Measurements from ENCODE around the gene GAL3ST1.

Gene GAL3ST1

DNA sequence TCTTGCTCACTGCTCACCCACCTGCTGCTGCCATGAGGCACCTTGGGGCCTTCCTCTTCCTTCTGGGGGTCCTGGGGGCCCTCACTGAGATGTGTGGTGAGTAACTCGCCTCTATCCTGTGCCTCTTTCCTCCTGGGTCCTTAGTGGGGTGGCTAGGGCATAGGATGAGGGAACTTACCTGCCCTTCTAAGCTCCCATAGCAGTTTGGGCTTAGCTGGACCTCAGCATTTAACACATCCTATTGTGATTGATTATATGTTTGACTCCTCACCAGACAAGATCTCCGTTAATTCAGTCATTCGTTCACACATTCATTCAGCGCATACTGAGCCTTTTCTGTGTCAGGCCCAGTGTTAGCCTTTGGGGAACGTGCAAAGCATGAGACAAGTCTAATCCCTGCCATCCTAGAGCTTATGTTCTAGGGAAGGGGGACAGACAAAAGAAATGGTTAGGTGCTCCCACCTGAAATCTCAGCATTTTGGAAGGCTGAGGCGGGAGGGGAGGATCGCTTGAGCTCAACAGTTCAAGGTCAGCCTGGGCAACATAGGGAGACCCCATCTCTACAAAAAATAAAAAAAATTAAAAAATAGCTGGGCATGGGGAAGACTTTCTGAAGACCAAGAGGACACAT is 33.0 kb upstream of the GAL3ST1 start:
- peak overlapping the region; percentile 95 to 99 (median 98) for H3K27ac Mint-ChIP-seq
- no peaks in the 10 kb centered on the region for H3K27me3 Mint-ChIP-seq (ENCODE audit: low read depth)
- TF ChIP-seq, protein P1, sequence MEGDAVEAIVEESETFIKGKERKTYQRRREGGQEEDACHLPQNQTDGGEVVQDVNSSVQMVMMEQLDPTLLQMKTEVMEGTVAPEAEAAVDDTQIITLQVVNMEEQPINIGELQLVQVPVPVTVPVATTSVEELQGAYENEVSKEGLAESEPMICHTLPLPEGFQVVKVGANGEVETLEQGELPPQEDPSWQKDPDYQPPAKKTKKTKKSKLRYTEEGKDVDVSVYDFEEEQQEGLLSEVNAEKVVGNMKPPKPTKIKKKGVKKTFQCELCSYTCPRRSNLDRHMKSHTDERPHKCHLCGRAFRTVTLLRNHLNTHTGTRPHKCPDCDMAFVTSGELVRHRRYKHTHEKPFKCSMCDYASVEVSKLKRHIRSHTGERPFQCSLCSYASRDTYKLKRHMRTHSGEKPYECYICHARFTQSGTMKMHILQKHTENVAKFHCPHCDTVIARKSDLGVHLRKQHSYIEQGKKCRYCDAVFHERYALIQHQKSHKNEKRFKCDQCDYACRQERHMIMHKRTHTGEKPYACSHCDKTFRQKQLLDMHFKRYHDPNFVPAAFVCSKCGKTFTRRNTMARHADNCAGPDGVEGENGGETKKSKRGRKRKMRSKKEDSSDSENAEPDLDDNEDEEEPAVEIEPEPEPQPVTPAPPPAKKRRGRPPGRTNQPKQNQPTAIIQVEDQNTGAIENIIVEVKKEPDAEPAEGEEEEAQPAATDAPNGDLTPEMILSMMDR (IDR thresholded peaks at IDR 0.05; ENCODE audit: unreplicated experiment in 3 of 3) = no peak
- H3K36me3 Mint-ChIP-seq (ENCODE audit: low read depth) = peaks cover 14% of the 10 kb centered on the region
- no peaks in the 10 kb centered on the region for H3K9me3 Mint-ChIP-seq
- peak overlapping the region; percentile 90 to 91 (median 91) for H3K4me3 Mint-ChIP-seq
- peaks cover 28% of the 10 kb centered on the region for H3K4me1 Mint-ChIP-seq

DNA sequence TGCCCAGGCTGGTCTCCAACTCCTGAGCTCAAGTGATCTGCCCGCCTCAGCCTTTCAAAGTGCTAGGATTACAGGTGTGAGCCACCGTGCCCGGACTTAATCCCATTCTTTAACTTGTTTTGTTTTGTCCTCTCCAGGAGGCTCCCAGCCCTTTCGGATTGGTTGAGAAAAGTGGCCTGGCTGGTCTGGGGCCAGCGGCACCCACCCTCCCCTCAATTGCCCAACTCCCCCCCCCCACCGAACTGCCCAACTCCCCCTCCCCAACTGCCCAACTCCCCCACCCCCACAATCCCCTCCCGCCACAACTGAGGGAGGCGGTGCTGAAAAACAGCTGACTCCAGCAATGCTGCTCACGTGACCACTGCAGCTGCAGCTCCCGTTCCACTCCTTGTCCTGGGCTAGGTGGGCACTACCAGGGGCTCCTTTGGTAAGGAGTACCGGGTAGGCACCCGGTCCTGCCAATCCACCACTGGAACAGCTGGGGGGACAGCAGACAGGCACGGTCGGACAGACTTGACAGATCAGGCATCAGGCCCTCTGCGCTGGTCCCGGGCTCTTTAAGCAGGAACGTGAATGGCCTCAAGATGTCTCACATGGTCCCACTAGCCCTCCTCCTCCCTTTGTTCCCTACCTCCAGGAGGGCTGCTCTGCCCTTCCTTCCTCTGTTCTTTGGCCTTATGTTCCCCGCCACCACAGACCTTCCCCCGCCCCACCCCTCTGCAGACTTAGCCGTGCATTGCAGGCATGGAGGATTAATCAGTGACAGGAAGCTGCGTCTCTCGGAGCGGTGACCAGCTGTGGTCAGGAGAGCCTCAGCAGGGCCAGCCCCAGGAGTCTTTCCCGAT is 32.2 kb upstream of the GAL3ST1 start, which contains the start of gene TCN2:
Gene TCN2, plus strand, starts transcription at position 720 of the 845 bp plus-strand sequence. CDS start 158 bp downstream, outside the sequence.
- H3K27ac Mint-ChIP-seq = peak within 1 kb of the TSS; percentile 95 to 99 (median 98)
- H3K36me3 Mint-ChIP-seq (ENCODE audit: low read depth) = peaks cover 11% of the 10 kb centered on the region
- H3K4me3 Mint-ChIP-seq = peak within 1 kb of the TSS; percentile 90 to 91 (median 91)
- no peaks in the 10 kb centered on the region for H3K9me3 Mint-ChIP-seq
- TF ChIP-seq, protein P1 (IDR thresholded peaks at IDR 0.05; ENCODE audit: unreplicated experiment in 3 of 3) = no peak
- no peaks in the 10 kb centered on the region for H3K27me3 Mint-ChIP-seq (ENCODE audit: low read depth)
- H3K4me1 Mint-ChIP-seq = peaks cover 28% of the 10 kb centered on the region

DNA sequence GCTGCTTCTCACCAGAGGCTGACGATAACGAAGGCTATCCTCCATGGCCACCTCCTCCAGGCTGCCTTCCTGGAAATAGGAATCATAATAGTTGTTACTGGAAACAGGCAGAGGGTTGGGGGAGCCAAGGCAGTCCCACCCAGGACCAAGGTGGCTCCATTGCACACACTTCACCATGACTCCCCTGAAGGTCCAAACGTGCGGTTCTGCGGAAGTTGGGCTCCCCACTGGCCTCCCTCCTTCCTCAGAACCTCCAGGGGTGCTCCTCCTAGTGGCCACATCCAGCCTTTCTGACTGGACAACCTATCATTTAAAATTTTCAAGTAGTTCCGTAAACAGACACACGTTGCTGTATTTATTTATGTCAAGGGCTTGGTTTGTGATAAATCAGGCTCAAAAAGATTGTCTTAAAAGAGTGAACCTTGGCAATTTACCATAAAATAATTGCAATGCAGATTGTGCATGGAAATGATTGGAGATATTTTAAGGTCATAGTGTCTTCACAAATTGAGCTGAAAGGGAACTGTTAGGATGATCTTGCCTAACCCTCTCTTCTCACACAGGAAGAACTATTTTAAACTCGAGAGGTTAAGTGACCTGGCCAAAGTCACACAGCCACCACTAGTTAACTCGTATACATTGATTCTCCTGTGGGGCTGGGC is 31.1 kb upstream of the GAL3ST1 start:
- Mint-ChIP-seq H3K4me3 (peak overlapping the region; percentile 76 to 91 (median 85)), H3K9me3 (no peaks in the 10 kb centered on the region), H3K36me3 (ENCODE audit: low read depth) (peaks cover 3% of the 10 kb centered on the region), H3K27me3 (ENCODE audit: low read depth) (no peaks in the 10 kb centered on the region), H3K4me1 (peaks cover 28% of the 10 kb centered on the region), H3K27ac (peak overlapping the region; percentile 95 to 99 (median 98))
- TF ChIP-seq, protein P1 (IDR thresholded peaks at IDR 0.05; ENCODE audit: unreplicated experiment in 3 of 3) = peak; percentile 48 to 61 (median 48)

DNA sequence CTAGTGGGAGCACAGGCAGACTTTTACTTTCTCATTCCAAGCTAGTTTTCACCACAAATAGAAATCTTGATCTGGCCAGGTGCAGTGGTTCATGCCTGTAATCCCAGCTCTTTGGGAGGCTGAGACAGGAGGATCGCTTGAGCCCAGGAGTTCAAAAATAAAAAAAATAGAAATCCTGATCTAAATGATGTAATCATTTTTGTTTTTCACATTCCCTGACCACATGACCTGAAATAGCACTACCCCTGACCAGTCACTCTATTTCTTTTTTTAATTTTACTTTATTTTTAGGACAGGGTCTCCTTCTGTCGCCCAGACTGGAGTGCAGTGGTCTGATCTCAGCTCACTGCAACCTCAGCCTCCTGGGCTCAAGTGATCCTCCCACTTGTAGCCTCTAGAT is 30.3 kb upstream of the GAL3ST1 start:
- H3K27me3 Mint-ChIP-seq (ENCODE audit: low read depth) = no peaks in the 10 kb centered on the region
- H3K4me1 Mint-ChIP-seq = peaks cover 28% of the 10 kb centered on the region
- no peak overlapping the region for H3K4me3 Mint-ChIP-seq
- peak overlapping the region in 1 of 3 experiments; percentile 99 for H3K27ac Mint-ChIP-seq
- TF ChIP-seq, protein P1 (IDR thresholded peaks at IDR 0.05; ENCODE audit: unreplicated experiment in 3 of 3) = no peak
- peaks cover 3% of the 10 kb centered on the region for H3K36me3 Mint-ChIP-seq (ENCODE audit: low read depth)
- H3K9me3 Mint-ChIP-seq = no peaks in the 10 kb centered on the region

DNA sequence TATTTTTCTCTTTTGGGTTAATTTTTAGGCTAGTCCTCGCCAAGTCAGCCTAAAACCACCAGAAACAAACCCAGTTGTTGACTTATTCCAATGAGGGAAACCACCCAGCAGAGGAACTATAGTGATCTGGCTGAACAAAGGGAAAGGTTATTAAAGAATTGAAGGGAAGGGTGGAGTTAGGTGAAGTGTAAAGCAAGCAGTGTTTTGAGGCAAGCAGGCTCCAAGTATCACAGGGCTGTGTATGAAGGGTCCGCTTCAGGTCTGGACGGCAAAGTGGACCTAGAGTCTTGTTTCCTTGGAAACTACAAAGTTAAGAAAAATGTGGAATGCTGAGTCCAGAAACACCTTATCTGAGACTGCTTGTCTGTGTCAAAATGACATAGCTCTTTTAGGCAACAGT is 29.3 kb upstream of the GAL3ST1 start:
- TF ChIP-seq, protein P1 (IDR thresholded peaks at IDR 0.05; ENCODE audit: unreplicated experiment in 3 of 3) = no peak
- H3K4me1 Mint-ChIP-seq = peaks cover 20% of the 10 kb centered on the region
- H3K27ac Mint-ChIP-seq = peak overlapping the region in 2 of 3 experiments; percentile 59 to 71
- no peaks in the 10 kb centered on the region for H3K27me3 Mint-ChIP-seq (ENCODE audit: low read depth)
- H3K4me3 Mint-ChIP-seq = peak overlapping the region in 2 of 3 experiments; percentile 3 to 4
- H3K36me3 Mint-ChIP-seq (ENCODE audit: low read depth) = no peaks in the 10 kb centered on the region
- H3K9me3 Mint-ChIP-seq = no peaks in the 10 kb centered on the region

Measured in nephron (organoid).